WI38 (cell line): Measurements from ENCODE around the gene IPO11.

ENCODE experiments used
- H3K4me3 ChIP-seq: 2 replicates; pipeline ENCODE4 v1.5.1; 2011; ENCODE audit warnings: low read depth, mild to moderate bottlenecking, control low read depth, low read length
- TF ChIP-seq, protein P1 (sequence below): IDR thresholded peaks from 2 replicates; pipeline ENCODE4 v1.5.1; 2012; ENCODE audit warnings: low read depth, mild to moderate bottlenecking, control low read depth, low read length

Gene IPO11

DNA sequence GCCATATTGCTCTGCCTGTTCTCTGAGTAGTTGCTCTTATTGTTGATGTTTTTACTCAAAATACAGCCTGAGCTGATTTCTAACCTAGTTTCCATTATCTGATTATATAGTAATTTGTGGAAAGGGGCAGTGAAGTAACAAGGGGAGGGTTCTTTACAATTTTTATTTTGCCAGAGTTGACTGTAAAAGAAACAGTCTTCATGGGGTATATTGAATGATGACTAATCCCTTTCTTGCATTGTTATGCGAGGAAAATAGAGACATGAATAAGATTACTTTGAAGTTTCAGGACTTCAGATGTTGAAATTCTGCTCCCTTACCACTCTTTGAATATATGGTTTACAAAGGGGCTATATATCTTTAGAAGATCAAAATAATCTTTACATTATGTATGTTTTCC is 156.9 kb downstream of the IPO11 start:
- TF ChIP-seq, protein P1, sequence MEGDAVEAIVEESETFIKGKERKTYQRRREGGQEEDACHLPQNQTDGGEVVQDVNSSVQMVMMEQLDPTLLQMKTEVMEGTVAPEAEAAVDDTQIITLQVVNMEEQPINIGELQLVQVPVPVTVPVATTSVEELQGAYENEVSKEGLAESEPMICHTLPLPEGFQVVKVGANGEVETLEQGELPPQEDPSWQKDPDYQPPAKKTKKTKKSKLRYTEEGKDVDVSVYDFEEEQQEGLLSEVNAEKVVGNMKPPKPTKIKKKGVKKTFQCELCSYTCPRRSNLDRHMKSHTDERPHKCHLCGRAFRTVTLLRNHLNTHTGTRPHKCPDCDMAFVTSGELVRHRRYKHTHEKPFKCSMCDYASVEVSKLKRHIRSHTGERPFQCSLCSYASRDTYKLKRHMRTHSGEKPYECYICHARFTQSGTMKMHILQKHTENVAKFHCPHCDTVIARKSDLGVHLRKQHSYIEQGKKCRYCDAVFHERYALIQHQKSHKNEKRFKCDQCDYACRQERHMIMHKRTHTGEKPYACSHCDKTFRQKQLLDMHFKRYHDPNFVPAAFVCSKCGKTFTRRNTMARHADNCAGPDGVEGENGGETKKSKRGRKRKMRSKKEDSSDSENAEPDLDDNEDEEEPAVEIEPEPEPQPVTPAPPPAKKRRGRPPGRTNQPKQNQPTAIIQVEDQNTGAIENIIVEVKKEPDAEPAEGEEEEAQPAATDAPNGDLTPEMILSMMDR = no peak
- H3K4me3 ChIP-seq = no peak overlapping the region

DNA sequence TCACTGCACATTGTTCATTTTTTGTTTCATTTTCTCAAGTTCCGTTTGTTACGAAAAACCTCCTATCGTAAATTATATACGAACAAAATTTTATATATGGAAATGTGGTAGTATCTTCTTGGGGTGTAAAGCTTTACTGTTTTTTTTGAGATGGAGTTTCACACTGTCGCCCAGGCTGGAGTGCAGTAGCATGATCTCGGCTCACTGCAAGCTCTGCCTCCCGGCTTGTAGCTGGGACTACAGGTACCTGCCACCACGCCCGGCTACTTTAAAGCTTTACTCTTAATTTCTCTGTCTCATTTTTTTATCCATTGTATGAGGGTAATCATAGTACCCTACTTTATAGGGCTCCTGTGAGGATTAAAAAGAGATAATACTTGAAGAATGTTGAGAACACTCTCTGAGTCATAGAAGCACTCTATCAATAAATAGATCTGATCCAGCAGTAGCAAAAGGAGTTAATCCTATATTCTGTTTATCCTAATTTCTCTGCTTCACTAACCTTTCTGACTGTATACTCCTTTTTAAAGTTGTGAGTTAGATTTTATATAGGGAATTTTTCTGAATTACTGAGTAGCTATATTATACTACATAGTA is 160.5 kb downstream of the IPO11 start:
- H3K4me3 ChIP-seq = no peak overlapping the region
- TF ChIP-seq, protein P1 = no peak

DNA sequence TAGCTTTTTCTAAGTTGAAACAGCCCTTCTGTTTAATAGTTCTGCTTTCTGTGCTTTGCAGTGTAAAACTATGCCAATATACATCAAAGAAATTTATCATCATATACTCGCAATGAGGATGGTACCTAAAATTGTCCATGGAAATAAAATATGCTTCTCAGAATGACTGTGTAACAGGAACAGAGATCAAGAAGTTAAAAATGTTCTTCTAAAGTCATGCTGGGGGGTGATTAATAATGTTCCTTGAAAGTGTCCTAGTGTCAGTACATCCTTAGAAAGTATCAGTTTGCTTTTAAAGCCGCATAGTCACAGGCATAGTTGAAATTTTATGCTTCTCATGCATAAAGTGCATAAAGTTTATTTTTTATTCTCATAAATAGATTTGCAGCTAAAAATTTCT is 162.0 kb downstream of the IPO11 start:
- no peak overlapping the region for H3K4me3 ChIP-seq
- TF ChIP-seq, protein P1 = no peak

DNA sequence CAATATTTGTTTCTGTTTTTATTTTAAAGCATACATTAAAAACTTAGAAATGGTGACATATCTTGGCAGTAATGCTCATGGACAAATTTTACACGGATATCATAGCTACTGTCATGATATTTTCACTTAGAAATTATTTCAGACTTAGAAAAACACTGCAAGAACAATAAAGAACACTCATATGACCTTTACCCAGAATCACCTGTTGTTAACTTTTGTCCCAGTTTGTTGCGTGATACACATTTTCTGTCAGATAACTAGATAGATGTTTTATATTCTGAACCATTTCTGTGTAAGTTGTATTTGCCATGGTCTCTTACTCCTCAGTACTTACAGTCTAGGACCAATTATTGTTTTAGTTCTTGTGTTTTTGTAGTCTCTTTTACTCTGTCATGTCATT is 162.5 kb downstream of the IPO11 start:
- no peak overlapping the region for H3K4me3 ChIP-seq

DNA sequence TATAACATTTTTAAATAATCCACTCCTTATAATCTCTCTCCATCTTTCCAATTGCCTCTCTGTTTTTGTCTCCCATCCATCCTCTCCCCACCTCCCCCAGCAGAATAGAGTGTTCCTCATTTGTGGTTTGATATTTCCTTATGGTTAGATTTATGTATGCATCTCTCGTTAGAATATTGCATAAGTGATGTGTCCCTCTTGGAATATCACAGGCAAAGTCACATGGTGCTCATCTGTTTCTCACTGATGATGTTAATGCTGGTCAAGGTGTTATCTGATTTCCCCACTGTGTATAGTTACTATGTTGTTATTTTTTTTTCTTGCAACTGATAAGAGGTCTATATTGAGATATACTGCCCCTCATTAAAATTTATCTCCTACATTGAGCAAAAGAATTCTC is 162.9 kb downstream of the IPO11 start:
- H3K4me3 ChIP-seq = no peak overlapping the region
- TF ChIP-seq, protein P1 = no peak

More for the DNA sequence above, 162.5 kb downstream of the IPO11 start:
- TF ChIP-seq, protein P1 = no peak

DNA sequence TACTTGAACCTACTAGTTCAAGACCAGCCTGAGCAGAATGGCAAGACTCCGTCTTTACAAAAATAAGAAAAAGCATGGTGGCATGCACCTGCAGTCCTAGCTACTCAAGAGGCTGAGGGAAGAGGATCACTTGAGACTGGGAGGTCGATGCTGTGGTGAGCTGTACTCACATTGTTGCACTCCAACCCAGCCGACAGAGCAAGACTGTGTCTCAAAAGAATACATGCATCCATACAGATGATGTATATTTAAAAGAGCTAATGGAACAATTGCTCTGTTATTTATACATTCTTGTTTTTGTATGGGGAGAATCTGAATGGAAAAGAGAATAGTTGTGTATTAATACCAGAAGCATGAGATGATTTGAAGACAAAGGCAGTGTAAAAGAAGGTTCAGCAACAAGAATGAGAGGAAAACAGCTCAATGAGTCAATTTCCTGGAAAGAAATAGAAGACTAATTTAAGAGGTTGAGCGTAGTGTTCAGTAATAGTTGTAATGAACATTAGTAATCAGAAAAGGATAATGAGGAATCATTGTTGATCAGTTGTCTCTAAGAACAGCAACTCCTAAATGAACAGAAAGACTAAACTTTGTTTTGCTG is 164.1 kb downstream of the IPO11 start:
- H3K4me3 ChIP-seq = no peak overlapping the region
- TF ChIP-seq, protein P1 = no peak

DNA sequence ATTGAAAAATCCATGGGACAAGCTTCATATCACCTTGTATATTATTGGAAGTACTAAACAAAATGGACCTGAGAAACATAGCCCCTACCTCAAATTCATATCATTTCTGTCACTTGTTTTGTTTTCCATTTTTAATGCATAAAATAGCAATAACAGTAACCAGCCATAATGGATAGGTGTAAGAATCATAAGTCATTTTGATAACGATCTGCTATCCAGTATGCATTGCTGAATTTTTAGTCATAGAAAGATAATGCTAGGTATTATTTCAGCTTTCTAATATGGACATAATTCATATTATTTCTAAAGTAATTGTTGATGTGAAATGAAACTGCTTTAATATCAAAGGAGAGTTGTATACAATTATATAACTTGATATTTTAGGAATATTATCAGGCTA is 164.9 kb downstream of the IPO11 start:
- H3K4me3 ChIP-seq = no peak overlapping the region
- TF ChIP-seq, protein P1 = no peak
